ENCODE measurements around the gene SPOCK1. TPM values are rescaled to one million over a fixed set of nuclear protein-coding genes. Genes with fewer than 3 reads are reported as not detected.

SPOCK1 gene
- total RNA-seq, 2 experiments from 2014 or later, result 0.42 TPM; not detected in 1

- intact Hi-C loops (cut with micrococcal nuclease), result no loop called here
- H3K36me3 Mint-ChIP-seq (ENCODE audit: low read depth), result no peaks in the 10 kb centered on the region
- DNase-seq, result no peak
- no peak overlapping the region for H3K27ac Mint-ChIP-seq
- peaks cover 2% of the 10 kb centered on the region for H3K4me1 Mint-ChIP-seq (ENCODE audit: low read depth)
- CTCF ChIA-PET, result no interaction called here
- no peaks in the 10 kb centered on the region for H3K9me3 Mint-ChIP-seq
- H3K4me3 Mint-ChIP-seq, result no peak overlapping the region
- H3K27me3 Mint-ChIP-seq (ENCODE audit: low read depth), result peaks cover 3% of the 10 kb centered on the region
Observed at GRCh38 chr5:137113939-137114338, 385.2 kb downstream of the SPOCK1 start.

DNA sequence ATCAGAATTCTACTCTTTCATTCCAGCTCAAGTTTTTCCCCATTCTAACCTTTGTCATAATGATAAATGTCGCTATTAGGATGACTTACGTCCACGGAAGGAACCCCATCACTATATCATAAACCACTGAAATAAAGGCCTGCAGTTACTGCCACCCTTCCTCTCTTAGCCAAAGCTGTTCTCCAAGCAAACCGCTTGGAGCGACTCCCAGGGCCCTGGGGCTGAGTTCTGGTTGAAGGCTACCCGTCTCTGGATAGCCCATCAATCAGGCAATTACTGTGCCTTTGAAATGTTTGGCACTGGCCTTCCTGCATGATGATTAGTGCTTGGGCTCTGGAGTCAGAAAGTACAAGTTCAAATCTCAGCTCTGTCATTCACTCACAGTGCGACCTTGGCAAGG is 386.0 kb downstream of the SPOCK1 start:
- H3K9me3 Mint-ChIP-seq, result no peaks in the 10 kb centered on the region

GRCh38 chr5:137105351-137106035 is 393.6 kb downstream of the SPOCK1 start:
- intact Hi-C loops (cut with micrococcal nuclease), result no loop called here
- H3K9me3 Mint-ChIP-seq, result no peaks in the 10 kb centered on the region
- H3K4me3 Mint-ChIP-seq, result no peak overlapping the region

More for the DNA sequence above, 386.0 kb downstream of the SPOCK1 start:
- Mint-ChIP-seq H3K4me3 (no peak overlapping the region), H3K27ac (no peak overlapping the region), H3K36me3 (ENCODE audit: low read depth) (no peaks in the 10 kb centered on the region), H3K4me1 (ENCODE audit: low read depth) (peaks cover 2% of the 10 kb centered on the region), H3K27me3 (ENCODE audit: low read depth) (peaks cover 3% of the 10 kb centered on the region)
- CTCF ChIA-PET, result no interaction called here
- DNase-seq, result no peak
- intact Hi-C loops (cut with micrococcal nuclease), result no loop called here

DNA sequence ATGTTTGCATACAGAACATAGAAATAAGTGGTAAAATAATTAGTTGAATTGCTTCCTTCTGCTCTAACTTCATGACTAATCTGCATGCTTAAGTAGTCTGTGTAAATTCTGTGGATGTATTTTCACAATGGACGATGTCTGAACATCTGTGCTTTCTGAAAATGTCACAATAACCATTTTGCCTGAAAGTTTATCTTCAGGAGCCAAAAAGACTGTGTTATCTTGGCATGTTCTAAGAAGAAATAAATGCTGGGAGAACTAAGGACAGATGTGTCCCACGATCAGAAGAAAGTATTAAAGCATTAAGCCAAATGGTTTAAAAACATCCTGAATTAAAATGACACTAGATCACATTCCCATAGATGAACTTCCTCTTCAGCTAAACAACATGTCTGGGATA is 397.6 kb downstream of the SPOCK1 start:
- no peaks in the 10 kb centered on the region for H3K36me3 Mint-ChIP-seq (ENCODE audit: low read depth)
- no peaks in the 10 kb centered on the region for H3K4me1 Mint-ChIP-seq (ENCODE audit: low read depth)
- H3K27ac Mint-ChIP-seq, result no peak overlapping the region
- CTCF ChIA-PET, result no interaction called here
- H3K27me3 Mint-ChIP-seq (ENCODE audit: low read depth), result no peaks in the 10 kb centered on the region
- DNase-seq, result no peak
- no peaks in the 10 kb centered on the region for H3K9me3 Mint-ChIP-seq
- H3K4me3 Mint-ChIP-seq, result no peak overlapping the region
- intact Hi-C loops (cut with micrococcal nuclease), result no loop called here

More at GRCh38 chr5:137105351-137106035, 393.6 kb downstream of the SPOCK1 start:
- H3K4me1 Mint-ChIP-seq (ENCODE audit: low read depth), result no peaks in the 10 kb centered on the region
- H3K27ac Mint-ChIP-seq, result no peak overlapping the region
- DNase-seq, result no peak
- no peaks in the 10 kb centered on the region for H3K36me3 Mint-ChIP-seq (ENCODE audit: low read depth)
- CTCF ChIA-PET, result no interaction called here
- H3K27me3 Mint-ChIP-seq (ENCODE audit: low read depth), result no peaks in the 10 kb centered on the region

DNA sequence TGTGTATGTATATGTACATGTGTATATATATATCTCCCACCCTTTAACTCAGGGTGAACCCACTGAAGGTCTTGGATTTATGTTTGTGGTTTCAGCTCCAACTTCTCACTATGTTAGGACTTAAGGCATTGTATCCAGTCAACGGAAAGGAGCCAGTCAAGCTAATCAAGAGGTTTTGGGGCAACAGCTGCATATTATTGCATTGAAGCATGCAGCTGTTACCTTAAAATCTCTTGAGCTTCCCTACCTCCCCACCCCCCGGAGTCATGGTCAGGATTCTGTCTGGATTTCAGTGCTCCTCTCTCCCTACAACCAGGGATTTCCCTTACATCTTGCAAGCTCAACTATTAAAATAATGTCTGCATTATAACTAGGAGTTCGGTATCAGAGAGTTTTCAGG is 399.5 kb downstream of the SPOCK1 start:
- no peaks in the 10 kb centered on the region for H3K4me1 Mint-ChIP-seq (ENCODE audit: low read depth)
- H3K9me3 Mint-ChIP-seq, result no peaks in the 10 kb centered on the region
- CTCF ChIA-PET, result no interaction called here
- no peaks in the 10 kb centered on the region for H3K36me3 Mint-ChIP-seq (ENCODE audit: low read depth)
- intact Hi-C loops (cut with micrococcal nuclease), result no loop called here
- no peak overlapping the region for H3K4me3 Mint-ChIP-seq
- DNase-seq, result no peak
- no peaks in the 10 kb centered on the region for H3K27me3 Mint-ChIP-seq (ENCODE audit: low read depth)
- no peak overlapping the region for H3K27ac Mint-ChIP-seq

- no peak for DNase-seq
- Mint-ChIP-seq H3K27ac (no peak overlapping the region), H3K4me3 (no peak overlapping the region), H3K4me1 (ENCODE audit: low read depth) (no peaks in the 10 kb centered on the region), H3K27me3 (ENCODE audit: low read depth) (no peaks in the 10 kb centered on the region), H3K36me3 (ENCODE audit: low read depth) (no peaks in the 10 kb centered on the region), H3K9me3 (no peaks in the 10 kb centered on the region)
- intact Hi-C loops (cut with micrococcal nuclease), result no loop called here
- CTCF ChIA-PET, result no interaction called here
Observed at GRCh38 chr5:137098663-137099062, 400.5 kb downstream of the SPOCK1 start.

DNA sequence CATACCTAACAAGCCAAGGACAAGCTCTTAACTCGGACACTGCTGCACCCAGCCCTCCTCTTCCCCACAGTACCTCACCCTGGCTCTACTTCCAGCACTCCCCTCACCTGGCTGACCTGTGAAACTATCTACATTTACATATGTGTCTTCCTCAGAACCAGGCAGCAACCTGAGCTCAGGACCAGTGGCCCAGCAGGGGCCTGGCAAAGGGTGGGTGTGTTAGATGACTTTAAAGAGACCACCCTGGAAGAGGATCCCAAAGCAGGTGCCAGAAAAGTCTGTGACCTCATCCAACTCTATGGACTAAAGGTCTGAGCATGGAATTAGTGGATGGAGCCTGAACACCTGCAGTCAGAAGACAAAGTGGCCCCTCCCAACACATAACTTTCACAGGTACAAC is 400.9 kb downstream of the SPOCK1 start:
- intact Hi-C loops (cut with micrococcal nuclease), result no loop called here
- Mint-ChIP-seq H3K9me3 (no peaks in the 10 kb centered on the region), H3K36me3 (ENCODE audit: low read depth) (no peaks in the 10 kb centered on the region), H3K27ac (no peak overlapping the region), H3K4me1 (ENCODE audit: low read depth) (no peaks in the 10 kb centered on the region), H3K27me3 (ENCODE audit: low read depth) (no peaks in the 10 kb centered on the region), H3K4me3 (no peak overlapping the region)
- no peak for DNase-seq
- CTCF ChIA-PET, result no interaction called here

DNA sequence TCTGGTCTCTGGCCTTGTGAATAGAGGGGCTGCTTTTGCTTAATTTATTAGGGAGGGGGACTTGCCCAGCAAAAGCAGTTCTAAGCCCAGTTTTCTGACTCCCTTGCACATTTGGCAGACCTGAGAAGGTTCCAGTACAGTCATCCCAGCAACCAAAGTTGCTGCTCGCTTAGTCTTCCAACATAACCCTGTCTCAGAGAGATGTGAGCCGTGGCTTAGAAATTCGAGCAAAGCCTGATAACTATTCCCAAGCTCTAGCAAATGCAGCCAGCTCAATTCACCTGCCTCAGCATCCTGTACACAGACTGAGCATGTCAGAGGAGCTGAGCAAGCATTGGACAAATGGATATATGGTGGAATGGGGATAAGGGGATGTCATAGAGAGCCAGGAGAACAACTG is 401.9 kb downstream of the SPOCK1 start:
- Mint-ChIP-seq H3K4me3 (no peak overlapping the region), H3K4me1 (ENCODE audit: low read depth) (no peaks in the 10 kb centered on the region), H3K27me3 (ENCODE audit: low read depth) (no peaks in the 10 kb centered on the region), H3K9me3 (no peaks in the 10 kb centered on the region), H3K27ac (no peak overlapping the region), H3K36me3 (ENCODE audit: low read depth) (no peaks in the 10 kb centered on the region)
- no peak for DNase-seq
- intact Hi-C loops (cut with micrococcal nuclease), result no loop called here
- CTCF ChIA-PET, result no interaction called here

GRCh38 chr5:137096149-137097103 is 402.7 kb downstream of the SPOCK1 start:
- Mint-ChIP-seq H3K4me1 (ENCODE audit: low read depth) (no peaks in the 10 kb centered on the region), H3K4me3 (no peak overlapping the region), H3K36me3 (ENCODE audit: low read depth) (no peaks in the 10 kb centered on the region), H3K27ac (no peak overlapping the region), H3K9me3 (no peaks in the 10 kb centered on the region), H3K27me3 (ENCODE audit: low read depth) (no peaks in the 10 kb centered on the region)
- intact Hi-C loops (cut with micrococcal nuclease), result no loop called here
- CTCF ChIA-PET, result no interaction called here
- no peak for DNase-seq

- no peaks in the 10 kb centered on the region for H3K9me3 Mint-ChIP-seq
- no peaks in the 10 kb centered on the region for H3K27me3 Mint-ChIP-seq (ENCODE audit: low read depth)
- intact Hi-C loops (cut with micrococcal nuclease), result no loop called here
- no peak overlapping the region for H3K27ac Mint-ChIP-seq
- H3K4me3 Mint-ChIP-seq, result no peak overlapping the region
- H3K36me3 Mint-ChIP-seq (ENCODE audit: low read depth), result no peaks in the 10 kb centered on the region
- DNase-seq, result no peak
- no peaks in the 10 kb centered on the region for H3K4me1 Mint-ChIP-seq (ENCODE audit: low read depth)
- CTCF ChIA-PET, result no interaction called here
Observed at GRCh38 chr5:137095597-137095996, 403.5 kb downstream of the SPOCK1 start.

GRCh38 chr5:137092831-137093230 is 406.3 kb downstream of the SPOCK1 start:
- intact Hi-C loops (cut with micrococcal nuclease), result no loop called here
- H3K27me3 Mint-ChIP-seq (ENCODE audit: low read depth), result no peaks in the 10 kb centered on the region
- CTCF ChIA-PET, result no interaction called here

DNA sequence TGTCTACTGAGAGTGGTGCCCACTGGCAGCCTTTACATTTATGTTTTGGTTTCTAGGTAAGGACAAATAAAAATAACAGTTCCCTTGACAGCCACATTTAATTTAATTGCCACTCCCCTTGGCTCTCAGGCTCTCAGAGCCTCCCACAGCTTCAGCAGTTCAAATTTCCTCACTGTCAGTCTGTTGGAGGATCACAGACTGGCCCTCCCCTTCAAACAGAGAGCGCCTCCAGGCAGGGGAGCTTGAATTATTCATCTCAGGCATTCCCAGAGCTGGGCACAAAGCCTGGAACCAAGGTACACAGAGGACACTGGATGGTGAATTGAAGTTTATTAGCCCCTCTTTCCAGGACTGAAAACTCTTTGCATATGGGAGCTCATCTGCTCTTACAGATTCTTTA is 407.7 kb downstream of the SPOCK1 start:
- no peaks in the 10 kb centered on the region for H3K36me3 Mint-ChIP-seq (ENCODE audit: low read depth)
- DNase-seq, result no peak
- no peak overlapping the region for H3K27ac Mint-ChIP-seq
- H3K27me3 Mint-ChIP-seq (ENCODE audit: low read depth), result no peaks in the 10 kb centered on the region
- no peak overlapping the region for H3K4me3 Mint-ChIP-seq
- intact Hi-C loops (cut with micrococcal nuclease), result no loop called here
- no peaks in the 10 kb centered on the region for H3K9me3 Mint-ChIP-seq
- H3K4me1 Mint-ChIP-seq (ENCODE audit: low read depth), result no peaks in the 10 kb centered on the region
- CTCF ChIA-PET, result no interaction called here

More at GRCh38 chr5:137092831-137093230, 406.3 kb downstream of the SPOCK1 start:
- Mint-ChIP-seq H3K4me1 (ENCODE audit: low read depth) (no peaks in the 10 kb centered on the region), H3K27ac (no peak overlapping the region), H3K9me3 (no peaks in the 10 kb centered on the region), H3K36me3 (ENCODE audit: low read depth) (no peaks in the 10 kb centered on the region), H3K4me3 (no peak overlapping the region)
- DNase-seq, result no peak

DNA sequence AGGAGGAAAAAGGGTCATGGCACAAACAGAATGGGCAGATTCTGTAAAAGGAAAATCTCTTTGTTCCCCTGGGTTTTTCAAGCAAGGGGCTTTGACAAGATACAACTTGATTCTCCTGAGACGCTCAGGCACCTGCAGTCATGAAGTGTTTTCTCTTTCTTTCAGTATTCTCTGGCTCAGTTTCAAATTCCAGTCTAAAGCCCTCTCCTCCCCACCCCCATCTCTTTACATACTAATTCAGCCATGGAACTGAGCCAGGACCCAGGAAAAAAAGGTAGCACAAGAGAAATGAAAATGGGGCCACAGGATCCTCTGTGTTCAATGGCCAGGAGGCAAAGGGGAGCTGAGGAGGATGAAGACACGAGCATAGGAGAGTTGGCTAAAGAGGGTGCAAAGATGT is 408.4 kb downstream of the SPOCK1 start:
- H3K27me3 Mint-ChIP-seq (ENCODE audit: low read depth), result no peaks in the 10 kb centered on the region
- no peak overlapping the region for H3K27ac Mint-ChIP-seq
- no peaks in the 10 kb centered on the region for H3K9me3 Mint-ChIP-seq
- CTCF ChIA-PET, result no interaction called here
- H3K4me3 Mint-ChIP-seq, result no peak overlapping the region
- intact Hi-C loops (cut with micrococcal nuclease), result no loop called here
- H3K36me3 Mint-ChIP-seq (ENCODE audit: low read depth), result no peaks in the 10 kb centered on the region
- no peaks in the 10 kb centered on the region for H3K4me1 Mint-ChIP-seq (ENCODE audit: low read depth)
- no peak for DNase-seq
